Gastrocnemius medialis (tissue), 4 donors: ENCODE results near the gene MEOX1.

Experiments used
- POLR2A ChIP-seq, 2 donors: fragments of 450-650 bp; IDR thresholded peaks; one replicate each; pipeline ENCODE4 v1.6.1; 2017; ENCODE audit warnings: antibody characterized with exemption in 2 of 2, mild to moderate bottlenecking in 2 of 2, moderate library complexity in 2 of 2
- TF ChIP-seq, protein P1 (sequence below), 5 experiments: fragments of 450-650 bp in 3 of 5; fragments of 200-600 bp in 2 of 5; sonication (generic) in 2 of 5; IDR thresholded peaks in 4 of 5; conservative IDR thresholded peaks in 1 of 5; 1 replicate in 4 of 5; 2 replicates in 1 of 5; pipeline ENCODE4 v1.5.1; 2016 to 2019; ENCODE audit warnings: antibody characterized with exemption in 5 of 5, mild to moderate bottlenecking in 3 of 5, moderate library complexity in 3 of 5

DNA sequence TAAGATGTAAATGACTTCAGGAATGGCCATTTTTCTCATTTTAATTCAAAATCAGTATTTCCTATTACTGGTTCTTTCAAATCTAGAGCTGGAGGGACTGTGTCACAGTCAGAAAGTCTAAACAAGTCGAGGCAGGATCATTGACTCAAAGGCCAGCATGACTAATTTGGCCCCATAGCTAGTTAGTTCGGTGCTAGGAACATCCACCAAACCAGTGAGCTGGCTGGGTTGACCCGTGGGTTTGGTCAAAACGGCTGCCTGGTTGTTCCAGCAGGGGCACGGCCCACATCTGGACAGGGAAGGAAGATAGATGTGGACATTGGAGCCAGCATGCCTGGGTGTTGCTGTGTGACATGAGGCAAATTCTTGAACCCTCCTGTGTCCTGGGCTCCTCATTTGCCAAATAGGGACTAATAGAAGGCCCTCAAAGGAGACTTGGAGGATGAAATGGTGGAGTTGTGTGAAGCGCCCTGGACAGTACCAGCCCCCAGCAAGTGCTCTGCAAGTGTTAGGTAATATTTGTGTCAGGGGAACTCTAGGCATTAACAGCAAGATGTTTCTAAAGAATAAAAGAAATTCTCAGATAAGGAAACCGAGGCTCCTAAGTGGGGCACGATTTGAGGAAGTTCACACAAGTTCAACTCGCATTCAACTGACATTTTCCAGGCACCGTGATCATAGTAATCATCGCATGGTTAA lies 46.2 kb downstream of the MEOX1 start:
- TF ChIP-seq, protein P1, sequence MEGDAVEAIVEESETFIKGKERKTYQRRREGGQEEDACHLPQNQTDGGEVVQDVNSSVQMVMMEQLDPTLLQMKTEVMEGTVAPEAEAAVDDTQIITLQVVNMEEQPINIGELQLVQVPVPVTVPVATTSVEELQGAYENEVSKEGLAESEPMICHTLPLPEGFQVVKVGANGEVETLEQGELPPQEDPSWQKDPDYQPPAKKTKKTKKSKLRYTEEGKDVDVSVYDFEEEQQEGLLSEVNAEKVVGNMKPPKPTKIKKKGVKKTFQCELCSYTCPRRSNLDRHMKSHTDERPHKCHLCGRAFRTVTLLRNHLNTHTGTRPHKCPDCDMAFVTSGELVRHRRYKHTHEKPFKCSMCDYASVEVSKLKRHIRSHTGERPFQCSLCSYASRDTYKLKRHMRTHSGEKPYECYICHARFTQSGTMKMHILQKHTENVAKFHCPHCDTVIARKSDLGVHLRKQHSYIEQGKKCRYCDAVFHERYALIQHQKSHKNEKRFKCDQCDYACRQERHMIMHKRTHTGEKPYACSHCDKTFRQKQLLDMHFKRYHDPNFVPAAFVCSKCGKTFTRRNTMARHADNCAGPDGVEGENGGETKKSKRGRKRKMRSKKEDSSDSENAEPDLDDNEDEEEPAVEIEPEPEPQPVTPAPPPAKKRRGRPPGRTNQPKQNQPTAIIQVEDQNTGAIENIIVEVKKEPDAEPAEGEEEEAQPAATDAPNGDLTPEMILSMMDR (IDR thresholded peaks at IDR 0.05 in 4 of 5, conservative IDR thresholded peaks at IDR 0.05 in 1 of 5) = no peak
- TF ChIP-seq POLR2A (IDR thresholded peaks at IDR 0.05) = no peak
